DND-41 (cell line): Measurements from ENCODE around the gene SMIM3.

Source experiments
- CTCF ChIP-seq: IDR thresholded peaks from 2 replicates; pipeline ENCODE4 v1.5.1; 2012; ENCODE audit warnings: borderline replicate concordance, low read length, moderate library complexity, mild to moderate bottlenecking; ENCODE audit not compliant: poor library complexity, severe bottlenecking; ENCODE audit errors: extremely low read depth
- EZH2 ChIP-seq: IDR thresholded peaks from 3 replicates; pipeline ENCODE4 v1.6.1; 2012; ENCODE audit warnings: borderline replicate concordance, low read depth, mild to moderate bottlenecking, moderate library complexity, low read length, inconsistent platforms; ENCODE audit not compliant: severe bottlenecking

GRCh38 chr5:150780187-150780692 is 1.7 kb downstream of the SMIM3 start:
- TF ChIP-seq CTCF (no peak), EZH2 (no peak)
